NCI-H526 treated with DMSO at 0.1 percent for 48 hours (cell line): ENCODE measurements around the gene IFT88.

Source experiments
- DNase-seq: peaks from one replicate; lab custom pipeline; 2025; lab: John Stamatoyannopoulos, UW

Gene IFT88

DNA sequence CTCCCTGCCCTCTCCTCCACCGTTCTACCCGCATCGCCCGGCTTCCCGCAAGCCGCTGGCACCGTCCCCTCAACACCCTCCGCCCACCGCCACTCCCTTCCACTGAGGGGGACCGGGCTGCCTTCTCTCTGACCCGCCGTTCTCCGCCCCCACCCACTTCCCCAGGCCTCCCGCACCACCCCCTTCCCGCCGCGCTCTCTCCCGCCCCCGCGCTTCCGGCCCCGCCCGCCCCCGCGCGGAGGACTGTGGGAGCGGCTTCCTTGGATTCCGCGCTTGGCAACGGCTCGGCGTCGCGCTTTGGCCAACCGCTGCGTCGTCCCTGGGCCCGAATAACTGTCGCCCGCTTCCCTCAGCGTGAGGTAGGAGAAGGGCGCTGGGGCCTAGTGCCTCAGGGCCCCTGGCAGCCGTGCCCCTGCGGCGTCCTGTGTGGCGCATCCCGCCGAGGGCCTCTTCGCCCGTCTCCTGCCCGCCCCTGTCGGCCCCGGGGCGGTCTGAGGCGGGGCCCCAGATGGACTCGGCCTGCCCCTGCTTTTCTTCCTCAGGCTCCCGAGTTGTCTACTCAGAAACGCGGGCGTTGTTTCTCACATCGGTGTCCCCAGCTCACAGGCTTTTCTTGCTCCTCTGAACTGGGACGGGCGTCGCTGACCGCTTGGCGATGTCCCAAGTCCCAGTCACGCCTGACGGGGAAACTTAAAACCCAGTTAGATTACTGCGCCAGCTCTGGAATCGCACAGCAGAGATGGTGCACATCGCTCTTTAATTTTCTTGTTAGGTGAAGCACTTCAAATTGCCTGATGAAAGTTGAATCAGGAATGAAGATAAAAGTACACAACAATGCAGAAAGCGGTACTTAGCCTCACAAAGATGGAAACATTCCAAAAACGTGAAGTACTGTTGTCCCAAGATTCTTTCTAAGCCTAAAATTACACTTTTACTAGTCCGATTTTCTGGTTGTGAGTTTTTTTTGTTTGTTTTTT lies at the start of gene IFT88:
IFT88 (plus strand) TSS at position 260 of the 977 bp plus-strand sequence. CDS start 7,229 bp downstream, outside the sequence.
- peak; percentile 87 for DNase-seq

GRCh38 chr13:20518660-20519100 lies 48.3 kb upstream of the IFT88 start:
- no peak for DNase-seq

DNA sequence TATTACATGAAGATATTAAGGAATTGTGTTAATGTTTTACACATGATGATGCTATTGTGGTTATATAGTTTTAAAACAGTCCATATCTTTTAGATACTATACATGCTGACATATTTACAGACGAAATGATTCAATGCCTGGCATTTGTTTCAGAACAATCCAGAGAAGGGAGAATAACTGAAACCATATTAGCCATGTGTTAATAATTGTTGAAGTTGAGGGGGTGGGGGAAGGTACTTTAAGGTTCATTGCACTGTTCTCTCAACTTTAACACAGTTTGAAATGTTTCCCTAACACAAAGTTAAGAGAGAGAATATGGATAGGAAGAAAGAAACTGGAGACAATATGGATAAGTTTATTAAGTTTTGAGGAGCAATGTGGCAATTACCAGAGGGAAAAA lies 47.1 kb upstream of the IFT88 start:
- no peak for DNase-seq

GRCh38 chr13:20521364-20522115 lies 45.4 kb upstream of the IFT88 start:
- DNase-seq: no peak

DNA sequence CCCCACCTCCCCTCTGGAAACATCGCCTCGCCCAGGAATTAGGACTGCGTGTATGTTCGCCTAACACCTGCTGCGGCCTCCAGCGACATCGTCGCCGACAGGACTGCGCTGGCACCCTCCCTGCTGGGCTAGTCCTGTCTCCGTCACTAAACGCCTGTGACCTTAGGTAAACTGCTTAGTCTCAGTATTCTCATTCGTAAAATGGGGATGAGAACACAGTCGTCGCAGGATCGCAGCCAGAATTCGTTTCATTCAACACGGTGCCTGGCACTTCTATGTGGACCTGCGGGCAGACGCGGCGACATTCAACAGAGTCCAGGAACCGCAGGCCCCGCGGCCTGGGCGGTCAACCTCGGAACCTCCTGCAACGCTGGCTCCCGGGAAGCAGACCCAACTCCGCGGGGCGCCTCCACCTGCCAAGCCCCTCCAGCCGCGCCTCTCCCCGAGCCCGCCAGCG lies 41.8 kb upstream of the IFT88 start:
- peak; percentile 73 for DNase-seq

DNA sequence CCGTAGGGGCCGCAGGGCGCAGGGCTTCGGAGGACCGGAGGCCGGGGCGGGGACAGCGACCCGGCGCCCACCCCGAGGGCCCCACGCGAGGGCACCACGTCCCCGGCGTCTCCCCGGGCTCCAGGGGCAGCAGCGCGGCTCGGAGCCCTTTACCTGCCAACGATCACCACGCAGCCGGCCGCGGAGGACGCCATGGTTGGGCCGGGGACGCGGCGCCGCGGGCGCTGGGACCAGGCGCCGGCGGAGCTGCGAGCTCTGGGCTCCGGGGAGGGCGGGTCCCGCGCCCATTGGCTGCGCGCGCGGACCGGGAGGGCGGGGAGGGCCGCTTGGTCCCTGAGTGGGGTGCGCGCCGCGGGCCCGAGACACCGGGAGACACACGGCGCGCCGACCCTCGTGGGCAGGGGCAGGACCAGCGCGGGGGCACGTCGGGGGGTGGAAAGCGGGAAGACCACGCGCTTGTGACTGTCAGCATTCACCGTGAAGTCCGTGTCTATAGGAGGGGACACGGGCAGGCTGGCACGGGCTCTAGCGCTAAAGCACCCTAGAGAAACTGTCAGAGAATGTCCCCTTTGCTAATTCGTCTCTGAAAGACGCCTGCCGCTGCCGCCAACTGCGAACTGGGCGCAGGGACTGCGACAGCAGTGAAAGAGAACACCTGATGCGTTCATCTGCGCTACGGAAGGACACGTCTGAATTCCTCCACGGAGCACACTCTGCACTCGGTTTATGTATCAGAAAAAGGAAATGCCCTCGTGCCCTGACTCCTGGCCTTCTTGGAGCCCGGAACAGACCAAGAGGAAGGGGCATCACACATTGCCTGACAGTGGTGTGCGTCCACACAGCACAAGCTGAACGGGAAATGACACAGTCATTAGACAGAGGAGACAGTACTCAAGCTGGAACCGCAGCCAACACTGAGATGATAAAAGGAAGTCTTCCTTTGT lies 41.1 kb upstream of the IFT88 start, which contains the start of gene CRYL1:
CRYL1 (minus strand) TSS at position 257 of the 944 bp plus-strand sequence; CDS start at position 194, 63 bp downstream.
- DNase-seq: peak; percentile 81

- no peak for DNase-seq
Observed at GRCh38 chr13:20526664-20527063, 40.3 kb upstream of the IFT88 start.

DNA sequence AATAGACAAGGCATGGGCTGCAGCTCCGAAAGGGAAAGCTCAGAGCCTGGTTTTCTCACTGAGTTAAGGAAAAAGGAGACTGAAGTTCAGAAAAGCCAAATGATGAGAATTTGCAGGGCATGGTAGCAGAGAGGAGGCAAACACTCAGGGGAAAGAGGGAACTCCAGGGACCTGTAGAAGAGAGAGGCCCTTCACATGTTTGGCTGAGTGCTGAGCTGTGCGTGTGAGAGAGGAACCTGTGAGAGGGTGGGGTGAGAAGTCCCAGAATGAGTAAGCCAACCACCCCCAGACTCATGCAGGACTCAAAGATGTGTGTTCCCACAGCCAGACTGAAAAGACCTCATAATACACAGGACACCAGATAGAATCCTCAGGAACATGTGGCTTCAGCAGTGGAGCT lies 38.5 kb upstream of the IFT88 start:
- DNase-seq: no peak

- DNase-seq: no peak
Observed at GRCh38 chr13:20534038-20534608, 32.8 kb upstream of the IFT88 start.

DNA sequence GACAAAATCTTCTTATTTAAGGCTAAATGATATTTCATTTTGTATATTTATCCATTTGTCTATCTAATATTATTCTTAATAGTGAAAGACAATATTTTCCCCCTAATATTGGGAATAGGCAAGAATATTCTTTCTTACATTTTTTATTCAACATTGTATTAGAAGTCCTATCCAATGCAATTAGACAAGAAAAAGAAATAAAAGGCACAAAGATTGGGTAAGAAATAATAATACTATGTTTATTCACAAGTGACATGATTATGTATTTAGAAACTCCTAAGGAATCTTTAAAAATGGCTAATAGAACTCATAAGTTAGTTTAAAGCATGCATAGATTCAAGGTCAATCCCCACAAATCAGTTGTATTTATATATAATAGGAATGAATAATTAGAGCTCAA lies 30.0 kb upstream of the IFT88 start:
- DNase-seq: no peak

- no peak for DNase-seq
Observed at GRCh38 chr13:20544201-20544923, 22.6 kb upstream of the IFT88 start.

- DNase-seq: no peak
Observed at GRCh38 chr13:20546556-20546955, 20.4 kb upstream of the IFT88 start.

DNA sequence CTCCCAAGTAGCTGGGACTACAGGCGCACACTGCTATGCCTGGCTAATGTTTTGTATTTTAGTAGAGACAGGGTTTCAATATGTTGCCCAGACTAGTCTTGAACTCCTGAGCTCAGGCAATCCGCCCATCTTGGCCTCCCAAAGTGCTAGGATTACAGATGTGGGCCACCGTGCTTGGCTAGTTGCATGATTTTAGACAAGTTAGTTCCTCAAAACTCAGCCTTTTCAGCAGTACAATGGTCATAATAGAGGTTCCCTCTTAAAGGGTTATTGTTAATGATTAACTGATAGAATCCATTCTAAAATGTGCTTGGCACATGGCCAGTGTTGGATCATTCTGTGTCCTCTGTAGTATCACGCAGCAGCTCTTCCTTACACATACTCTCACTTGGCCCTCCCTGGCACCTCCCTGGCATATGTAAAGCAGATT lies 19.5 kb upstream of the IFT88 start:
- peak; percentile 34 for DNase-seq

DNA sequence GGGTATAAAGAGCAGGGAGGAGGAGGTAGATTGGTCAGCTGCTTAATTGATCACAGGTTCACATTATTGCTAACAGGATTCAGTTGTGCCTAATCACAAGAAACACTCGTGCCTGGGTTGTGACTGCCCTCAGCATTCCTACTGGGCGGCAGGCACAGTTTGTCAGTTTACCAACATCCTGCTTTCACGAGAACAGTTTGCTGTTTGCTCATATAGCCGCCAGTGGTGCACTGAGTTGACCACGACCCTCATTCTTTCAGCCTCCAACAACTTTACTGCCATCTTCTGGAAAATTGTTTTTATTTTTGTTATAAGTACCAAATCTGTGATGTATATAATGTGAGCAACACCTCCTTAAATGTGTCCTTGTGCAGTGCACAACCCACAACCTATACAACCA lies 16.2 kb upstream of the IFT88 start:
- no peak for DNase-seq

DNA sequence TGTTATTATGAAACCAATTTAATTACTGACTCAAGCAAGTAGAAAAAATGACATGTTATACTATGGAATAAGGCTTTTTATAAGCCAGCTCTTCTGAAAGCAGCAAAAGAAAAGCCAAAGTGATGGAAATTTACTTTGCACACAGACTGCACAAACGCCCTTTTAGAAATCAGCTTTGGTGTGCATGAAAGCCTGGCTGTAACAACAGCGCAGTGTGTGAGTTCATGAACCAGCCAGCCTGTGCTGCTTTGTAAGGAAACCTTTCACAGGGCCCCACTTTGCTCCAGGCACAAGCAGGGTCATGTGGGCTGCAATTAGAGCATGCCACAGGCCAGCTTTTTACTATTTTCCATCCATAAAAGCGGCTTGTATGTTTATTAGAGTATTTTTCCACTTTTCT lies 13.6 kb upstream of the IFT88 start:
- DNase-seq: no peak

DNA sequence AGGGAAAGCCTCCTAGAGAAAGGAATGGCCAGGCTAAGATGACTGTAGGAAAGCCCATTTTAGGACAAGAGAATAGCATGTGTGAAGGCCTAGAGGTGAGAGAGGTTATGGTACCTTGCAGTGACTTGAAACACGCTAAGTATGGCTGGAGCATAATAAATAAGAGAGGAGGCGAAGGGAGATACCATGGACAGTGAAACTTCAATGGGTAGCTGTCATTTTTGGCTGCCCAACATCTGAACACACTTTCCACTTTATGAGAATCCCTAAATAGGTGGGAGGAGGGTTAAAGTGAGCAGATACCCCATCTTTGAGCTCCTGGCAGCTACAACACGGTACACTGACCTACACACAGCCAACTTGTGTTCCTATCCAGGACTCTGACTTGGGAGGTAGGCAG lies 8.0 kb upstream of the IFT88 start:
- DNase-seq: no peak

DNA sequence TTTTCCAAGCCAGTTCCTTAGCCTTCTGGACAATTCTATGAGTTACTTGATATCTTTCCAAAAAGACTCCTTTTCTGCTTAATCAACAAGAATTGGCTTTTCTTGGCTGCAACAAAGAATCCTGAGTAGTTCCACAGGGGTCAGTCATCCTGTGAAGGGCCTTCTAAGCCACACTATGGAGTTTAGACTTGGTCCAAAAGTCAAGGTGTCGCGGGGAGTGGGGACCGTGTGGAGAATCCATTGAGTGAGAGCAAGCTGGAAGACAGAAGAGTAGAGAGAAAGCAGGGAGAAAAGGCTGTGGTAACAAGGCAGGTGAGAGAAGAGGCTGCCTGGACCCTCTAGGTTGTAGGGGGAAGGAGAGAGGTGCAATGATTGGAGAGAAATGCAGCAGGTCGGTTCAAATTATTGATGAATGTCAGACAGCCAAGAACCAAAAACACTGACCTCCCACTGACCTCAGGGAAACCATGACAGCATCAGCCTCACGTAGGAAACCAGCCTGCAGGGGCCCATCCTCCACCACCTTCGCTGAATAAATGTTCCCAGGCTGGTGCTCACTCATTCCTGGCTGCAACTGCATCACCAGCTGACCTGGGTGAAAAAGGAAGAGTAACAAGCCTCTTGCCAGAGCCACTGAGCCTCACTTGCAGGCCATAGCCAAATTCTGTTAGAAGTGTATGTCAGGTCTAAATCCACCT lies 7.1 kb upstream of the IFT88 start:
- no peak for DNase-seq

GRCh38 chr13:20561741-20562140 lies 5.2 kb upstream of the IFT88 start:
- DNase-seq: no peak

- no peak for DNase-seq
Observed at GRCh38 chr13:20565115-20565736, 1.7 kb upstream of the IFT88 start.
